HG03378 (cell line): ENCODE measurements around the gene COQ5.
"Not testable (repeated sequence)": the region's sequence is repeated elsewhere in the genome, so short reads cannot be mapped to it uniquely, and the experiment has no call there.

ENCODE experiments used
- ATAC-seq: cut with Tn5 transposase; IDR thresholded peaks from one replicate; pipeline ENCODE4 v1.9.1; 2021; ENCODE audit warnings: mild to moderate bottlenecking, moderate library complexity; ENCODE audit not compliant: unreplicated experiment

Gene COQ5

DNA sequence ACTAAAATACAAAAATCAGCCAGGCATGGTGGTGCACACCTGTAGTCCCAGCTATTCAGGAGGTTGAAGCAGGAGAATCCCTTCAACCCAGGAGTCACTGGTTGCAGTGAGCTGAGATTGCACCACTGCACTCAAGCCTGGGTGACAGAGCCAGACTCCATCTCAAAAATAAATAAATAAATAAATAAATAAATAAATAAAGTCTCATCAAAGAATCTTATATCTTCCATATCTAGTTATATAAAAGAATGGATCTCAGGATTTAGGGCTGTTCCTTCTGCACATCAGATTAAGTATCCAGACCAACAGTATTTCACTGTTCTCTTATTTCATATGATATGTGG, 1.4 kb upstream of the COQ5 start:
- ATAC-seq: not testable (repeated sequence)

- no peak for ATAC-seq
These were observed 871 bp upstream of the COQ5 start for GRCh38 chr12:120529641-120530417.

- ATAC-seq: no peak
These were observed 6.4 kb downstream of the COQ5 start for GRCh38 chr12:120522568-120522967.

DNA sequence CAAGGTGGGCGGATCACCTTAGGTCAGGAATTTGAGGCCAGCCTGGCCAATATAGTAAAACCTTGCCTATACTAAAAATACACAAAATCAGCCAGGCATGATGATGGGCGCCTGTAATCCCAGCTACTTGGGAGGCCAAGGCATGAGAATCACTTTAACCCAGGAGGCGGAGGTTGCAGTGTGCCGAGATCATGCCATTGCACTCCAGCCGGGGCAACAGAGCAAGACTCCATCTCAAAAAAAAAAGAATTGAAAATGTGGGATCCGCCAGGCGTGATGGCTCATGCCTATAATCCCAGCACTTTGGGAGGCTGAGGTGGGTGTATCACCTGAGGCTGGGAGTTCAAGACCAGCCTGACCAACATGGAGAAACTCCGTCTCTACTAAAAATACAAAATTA, 9.6 kb downstream of the COQ5 start:
- not testable (repeated sequence) for ATAC-seq

GRCh38 chr12:120515496-120515895, 13.5 kb downstream of the COQ5 start:
- ATAC-seq: no peak

DNA sequence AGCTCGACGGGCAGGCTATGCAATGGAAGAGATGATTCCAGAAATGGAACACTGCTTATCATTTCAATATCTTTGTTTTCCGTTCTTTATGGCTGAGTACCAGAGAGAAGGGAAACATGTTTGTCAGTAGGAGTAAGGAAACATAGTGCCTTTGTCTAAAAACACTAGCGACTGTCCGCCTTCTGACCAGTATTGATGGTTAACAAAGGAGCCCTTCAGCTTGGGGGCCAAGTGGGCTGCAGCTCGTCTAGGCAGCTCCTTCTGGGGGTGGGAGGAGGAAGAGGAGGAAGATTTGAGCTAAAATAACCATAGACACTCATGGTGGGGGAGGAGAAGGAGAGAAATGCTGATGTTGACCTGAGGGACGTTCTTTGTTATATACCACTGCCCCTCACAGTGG, 15.0 kb downstream of the COQ5 start:
- ATAC-seq: no peak

DNA sequence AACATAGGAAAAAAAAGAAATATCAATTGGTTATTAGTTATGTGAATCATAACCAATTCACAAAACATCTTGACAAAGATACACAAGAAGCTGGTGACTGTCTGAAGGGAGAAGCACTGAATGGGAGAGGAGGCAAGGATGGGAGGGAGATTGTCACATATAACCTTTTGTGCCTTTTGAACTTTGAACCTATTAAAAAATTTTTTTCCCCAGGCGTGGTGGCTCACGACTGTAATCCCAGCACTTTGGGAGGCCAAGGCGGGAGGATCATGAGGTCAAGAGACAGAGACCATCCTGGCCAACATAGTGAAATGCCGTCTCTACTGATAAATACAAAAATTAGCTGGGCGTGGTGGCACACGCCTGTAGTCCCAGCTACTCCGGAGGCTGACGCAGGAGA, 20.4 kb downstream of the COQ5 start:
- ATAC-seq: no peak

DNA sequence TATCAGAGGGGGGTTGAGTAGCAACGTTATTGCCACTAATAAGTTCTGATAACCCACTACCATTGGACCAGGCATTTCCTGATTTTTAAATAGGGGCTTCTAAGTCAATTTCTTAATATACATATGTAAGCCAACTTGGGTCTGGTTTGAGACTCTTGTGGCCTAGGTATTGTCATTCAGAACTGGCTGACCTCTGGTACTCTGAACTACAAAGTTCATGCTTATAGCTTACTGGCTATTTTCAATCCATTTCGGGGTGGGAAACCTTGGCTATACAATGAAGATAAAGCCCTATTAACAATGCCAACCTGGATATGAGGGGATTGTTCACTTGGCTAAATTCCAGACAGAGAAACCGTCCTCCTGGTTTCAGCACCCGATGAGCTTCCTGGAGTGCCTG, 24.4 kb downstream of the COQ5 start:
- ATAC-seq: no peak

GRCh38 chr12:120500581-120500980, 28.4 kb downstream of the COQ5 start:
- ATAC-seq: no peak

DNA sequence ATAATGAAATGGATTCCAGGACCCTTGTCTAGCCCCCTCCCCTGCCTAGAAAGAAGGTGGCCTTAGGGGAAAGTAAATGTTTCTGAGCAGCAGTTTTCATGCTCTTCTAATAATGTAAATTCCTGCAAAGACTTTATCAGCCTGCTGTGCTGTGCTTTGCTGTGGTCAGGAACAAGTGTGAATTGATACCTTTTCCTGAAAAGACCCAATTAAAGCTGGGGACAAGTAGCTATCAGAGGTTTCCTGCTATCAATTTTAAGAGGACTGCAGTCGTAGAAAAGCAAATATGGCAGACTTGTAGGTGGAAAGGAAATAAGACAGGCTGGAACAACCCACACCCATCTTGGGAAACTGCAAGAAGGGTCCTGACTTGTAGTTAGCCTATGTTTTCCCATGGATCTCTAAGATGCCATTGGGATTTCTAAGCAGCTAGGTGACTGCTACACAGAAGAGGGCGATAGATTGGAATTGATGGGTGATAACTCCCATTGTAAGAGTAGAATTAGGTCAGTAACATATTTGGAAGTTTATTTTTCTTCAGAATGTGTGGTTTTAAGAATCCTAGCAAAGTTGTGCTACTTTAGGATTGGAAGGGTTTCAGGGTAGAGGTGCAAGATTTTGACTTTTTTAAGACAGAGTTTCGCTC, 30.0 kb downstream of the COQ5 start:
- ATAC-seq: no peak

GRCh38 chr12:120497524-120498150, 31.3 kb downstream of the COQ5 start:
- no peak for ATAC-seq

DNA sequence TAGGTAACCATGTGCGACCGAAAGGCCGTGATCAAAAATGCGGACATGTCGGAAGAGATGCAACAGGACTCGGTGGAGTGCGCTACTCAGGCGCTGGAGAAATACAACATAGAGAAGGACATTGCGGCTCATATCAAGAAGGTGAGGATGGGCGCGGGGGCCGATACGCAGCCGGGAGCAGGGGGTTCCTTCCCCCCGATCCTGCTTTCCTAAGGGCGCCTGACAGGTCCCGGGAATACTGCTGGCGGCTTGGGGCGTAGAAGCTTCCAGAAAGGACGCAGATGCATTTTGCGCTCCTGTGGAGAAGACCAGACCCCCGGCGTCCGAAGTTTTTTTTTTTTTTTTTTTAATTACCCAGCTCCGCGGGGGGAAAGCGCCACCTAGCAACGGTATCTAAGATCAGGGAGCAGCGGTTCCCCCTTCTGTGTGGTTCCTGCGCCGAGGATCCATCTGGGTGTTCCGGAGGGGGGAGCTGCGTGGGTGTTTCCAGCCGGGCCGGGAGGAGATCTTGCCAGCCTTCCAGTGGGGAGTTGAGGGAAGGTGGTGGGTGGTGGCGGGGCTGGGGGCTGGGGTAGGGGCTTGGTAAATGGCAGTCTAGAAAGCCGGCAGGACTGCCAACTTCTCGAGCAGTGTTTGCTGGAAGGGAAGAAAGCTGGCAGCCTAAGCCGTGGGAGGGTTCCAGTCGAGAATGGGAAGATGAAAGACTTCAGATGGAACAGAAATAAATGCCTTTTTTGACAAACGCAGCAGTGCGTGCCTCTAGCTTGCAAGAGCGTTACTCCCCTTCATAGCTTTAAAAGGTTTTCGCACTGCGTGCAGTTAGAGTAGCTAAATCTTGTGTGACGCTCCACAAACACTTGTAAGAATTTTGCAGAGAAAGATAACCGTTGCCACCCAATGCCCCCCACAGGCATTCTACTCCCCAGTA, 32.3 kb downstream of the COQ5 start:
- peak; percentile 17 for ATAC-seq

GRCh38 chr12:120495731-120496412, 33.1 kb downstream of the COQ5 start, which contains the start of gene DYNLL1:
Gene DYNLL1 (plus strand): TSS chr12:120496113. CDS start chr12:120496422, 309 bp downstream.
- ATAC-seq: peak; percentile 83

DNA sequence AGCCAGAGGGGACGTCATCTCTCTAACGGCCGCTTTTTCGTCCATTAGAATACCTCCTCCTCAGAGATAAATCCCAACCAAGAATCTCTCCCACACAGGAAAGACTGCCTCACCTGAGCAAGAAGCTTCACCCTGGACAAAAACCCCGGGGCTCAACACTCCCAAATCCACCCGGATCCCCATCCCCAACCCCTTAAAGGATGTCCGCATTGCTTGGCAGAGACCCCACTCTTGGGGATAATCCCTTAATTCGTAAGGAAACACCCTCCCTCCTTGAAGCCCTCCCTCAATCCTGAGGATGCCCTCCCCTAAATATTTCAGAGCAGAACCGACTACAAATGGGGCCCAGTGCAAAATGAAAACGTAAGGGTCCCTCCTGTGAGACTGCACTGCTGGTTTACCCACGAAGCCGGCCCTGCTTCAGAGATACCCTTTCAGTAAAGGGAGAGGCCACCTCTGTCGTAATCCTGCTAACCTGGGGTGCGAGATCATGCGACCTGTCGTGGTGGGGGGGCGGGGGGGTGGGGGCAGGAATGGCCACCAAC, 33.7 kb downstream of the COQ5 start:
- ATAC-seq: no peak

DNA sequence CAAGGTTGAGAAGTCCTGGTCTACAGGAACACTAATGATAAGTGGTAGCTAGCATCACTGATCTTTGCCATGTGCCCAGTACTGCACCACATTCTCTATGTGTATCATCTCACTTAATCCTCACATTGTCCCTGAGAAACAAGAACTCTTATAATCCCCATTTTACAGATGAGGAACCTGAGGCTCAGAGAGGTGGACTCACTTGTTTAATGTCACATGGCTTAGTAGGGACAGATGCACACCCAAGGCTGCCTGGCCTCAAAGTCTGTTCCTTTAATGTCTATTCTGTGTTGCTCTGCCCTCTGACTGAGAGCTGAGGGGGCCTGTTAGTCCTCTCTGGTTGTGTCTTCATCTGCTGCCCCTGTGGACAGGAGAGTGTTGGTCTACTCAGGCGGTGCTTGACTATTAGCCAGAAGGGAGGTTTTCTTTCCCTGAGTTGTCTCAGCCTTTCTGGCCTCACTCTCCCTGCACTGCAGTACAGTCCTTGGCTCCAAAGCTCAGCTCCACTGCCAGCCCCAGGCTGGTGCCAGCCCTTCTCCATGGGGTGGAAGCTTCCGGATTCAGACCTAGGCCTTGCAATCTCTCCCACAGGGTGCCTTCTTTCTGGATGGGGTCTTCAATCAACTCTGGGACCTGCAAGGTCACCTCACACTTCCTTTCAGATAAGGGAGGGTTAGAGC, 38.0 kb downstream of the COQ5 start:
- ATAC-seq: no peak

- no peak for ATAC-seq
These were observed 38.6 kb downstream of the COQ5 start for GRCh38 chr12:120490325-120490724.

- no peak for ATAC-seq
These were observed 39.9 kb downstream of the COQ5 start for GRCh38 chr12:120489018-120489417.

- ATAC-seq: no peak
These were observed 40.8 kb downstream of the COQ5 start for GRCh38 chr12:120488057-120488640.

DNA sequence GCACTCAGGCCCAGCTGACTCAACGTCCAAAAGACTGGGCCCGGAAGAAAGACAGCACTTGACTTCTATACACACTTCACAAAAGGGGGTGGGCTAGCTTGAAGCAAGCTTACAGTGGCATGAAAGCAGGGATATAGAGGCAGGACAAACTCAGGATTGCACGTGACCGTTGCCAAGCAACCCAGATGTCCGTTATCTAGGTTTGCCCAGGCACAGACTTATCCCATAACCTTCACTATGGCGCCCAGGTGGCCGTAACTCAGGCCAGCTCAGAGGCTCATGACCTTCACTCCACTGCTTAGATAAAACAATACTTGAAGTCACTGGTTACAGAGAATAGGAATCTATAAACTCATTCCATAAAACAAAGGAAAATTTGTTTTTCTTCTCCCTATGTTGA, 41.4 kb downstream of the COQ5 start:
- ATAC-seq: not testable (repeated sequence)
